HepG2 (cell line): ENCODE results near the gene ATRIP. TPM values are rescaled to one million over a fixed set of nuclear protein-coding genes. Genes with fewer than 3 reads are reported as not detected.

ENCODE experiments used
- BRF2 ChIP-seq: sonication (generic); formaldehyde crosslinking; IDR thresholded peaks from 2 replicates; pipeline ENCODE4 v1.8.1; 2022; ENCODE audit warnings: mild to moderate bottlenecking, missing genetic modification reagents
- E2F2 ChIP-seq: sonication (generic); formaldehyde crosslinking; IDR thresholded peaks from 2 replicates; pipeline ENCODE4 v1.4.0; 2020; ENCODE audit warnings: missing genetic modification reagents, borderline replicate concordance
- ETV5 ChIP-seq: IDR thresholded peaks from 2 replicates; pipeline ENCODE4 v1.6.1; 2018; ENCODE audit warnings: missing biosample characterization, missing genetic modification reagents, inconsistent platforms, borderline replicate concordance
- HNF4G ChIP-seq, 2 experiments: sonication (generic) in 1 of 2; formaldehyde crosslinking in 1 of 2; IDR thresholded peaks; 2 replicates each; pipeline versions ENCODE4 v1.4.0 to v1.6.1; 2011 to 2020; ENCODE audit warnings: borderline replicate concordance in 2 of 2, low read depth in 2 of 2, mild to moderate bottlenecking in 2 of 2, low read length in 1 of 2, missing genetic modification reagents in 1 of 2, moderate library complexity in 1 of 2
- HNRNPK ChIP-seq: fragments of 200-400 bp; formaldehyde crosslinking; IDR thresholded peaks from 2 replicates; pipeline ENCODE4 v1.6.1; 2018; ENCODE audit warnings: low read length, low read depth, moderate library complexity, mild to moderate bottlenecking; ENCODE audit not compliant: poor library complexity, severe bottlenecking
- JUND ChIP-seq: sonication (generic); formaldehyde crosslinking; IDR thresholded peaks from 2 replicates; pipeline ENCODE4 v1.8.0; 2022; ENCODE audit warnings: mild to moderate bottlenecking, missing genetic modification reagents
- MXI1 ChIP-seq: IDR thresholded peaks from 3 replicates; pipeline ENCODE4 v1.6.1; 2012; ENCODE audit warnings: low read depth, low read length, inconsistent platforms, borderline replicate concordance
- PATZ1 ChIP-seq: sonication (generic); formaldehyde crosslinking; IDR thresholded peaks from 2 replicates; pipeline ENCODE4 v1.4.0; 2020; ENCODE audit warnings: missing genetic modification reagents
- POGZ ChIP-seq: sonication (generic); formaldehyde crosslinking; IDR thresholded peaks from 2 replicates; pipeline ENCODE4 v1.4.0; 2020; ENCODE audit warnings: mild to moderate bottlenecking, missing genetic modification reagents
- RAD21 ChIP-seq: fragments of 450-650 bp; formaldehyde crosslinking; IDR thresholded peaks from 2 replicates; pipeline ENCODE4 v1.5.0; 2020; ENCODE audit warnings: mild to moderate bottlenecking
- RBFOX2 ChIP-seq: fragments of 200-400 bp; formaldehyde crosslinking; IDR thresholded peaks from 2 replicates; pipeline ENCODE4 v1.6.1; 2017; ENCODE audit warnings: low read depth, mild to moderate bottlenecking, low read length
- RFX3 ChIP-seq: IDR thresholded peaks from 2 replicates; pipeline ENCODE4 v1.6.1; 2016; ENCODE audit warnings: missing biosample characterization, missing genetic modification reagents
- SP2 ChIP-seq: sonication (generic); formaldehyde crosslinking; IDR thresholded peaks from 2 replicates; pipeline ENCODE4 v1.5.1; 2020; ENCODE audit warnings: mild to moderate bottlenecking, missing genetic modification reagents
- TMF1 ChIP-seq: sonication (generic); formaldehyde crosslinking; IDR thresholded peaks from 2 replicates; pipeline ENCODE4 v1.8.1; 2022; ENCODE audit warnings: low read depth, missing genetic modification reagents
- ZBTB20 ChIP-seq: sonication (generic); formaldehyde crosslinking; IDR thresholded peaks from 2 replicates; pipeline ENCODE4 v1.8.1; 2023; ENCODE audit warnings: missing genetic modification reagents, low read depth, mild to moderate bottlenecking, borderline replicate concordance
- ZBTB21 ChIP-seq: sonication (generic); formaldehyde crosslinking; IDR thresholded peaks from 2 replicates; pipeline ENCODE4 v1.4.0; 2020; ENCODE audit warnings: missing genetic modification reagents
- ZFP36L1 ChIP-seq: sonication (generic); formaldehyde crosslinking; IDR thresholded peaks from 2 replicates; pipeline ENCODE4 v1.8.0; 2022; ENCODE audit warnings: mild to moderate bottlenecking, missing genetic modification reagents, moderate library complexity
- ZFX ChIP-seq: sonication (generic); formaldehyde crosslinking; IDR thresholded peaks from 2 replicates; pipeline ENCODE4 v1.4.0; 2020; ENCODE audit warnings: mild to moderate bottlenecking, low read depth, missing genetic modification reagents, moderate library complexity
- ZNF121 ChIP-seq: sonication (generic); formaldehyde crosslinking; IDR thresholded peaks from 2 replicates; pipeline ENCODE4 v1.5.0; 2020; ENCODE audit warnings: mild to moderate bottlenecking, missing genetic modification reagents
- ZNF704 ChIP-seq: sonication (generic); formaldehyde crosslinking; IDR thresholded peaks from 2 replicates; pipeline ENCODE4 v1.8.1; 2023; ENCODE audit warnings: mild to moderate bottlenecking, inconsistent platforms, moderate library complexity, missing genetic modification reagents, borderline replicate concordance
- ZNF709 ChIP-seq: sonication (generic); formaldehyde crosslinking; IDR thresholded peaks from 2 replicates; pipeline ENCODE4 v1.5.0; 2020; ENCODE audit warnings: mild to moderate bottlenecking, missing genetic modification reagents
- ZNF816 ChIP-seq: sonication (generic); formaldehyde crosslinking; IDR thresholded peaks from 2 replicates; pipeline ENCODE4 v1.8.0; 2022; ENCODE audit warnings: missing genetic modification reagents, mild to moderate bottlenecking, borderline replicate concordance
- polyA plus RNA-seq, 8 experiments: library from polyadenylated mRNA; depleted of rRNA in 3 of 8; stranded (reverse) in 7 of 8; unstranded in 1 of 8; fragments of >200 nt; fragmentation: Illumina TruSeq in 4 of 8; extraction: Trizol in 4 of 8; gene quantifications; 2 replicates each; pipeline versions ENCODE4 v1.2.1 to v1.2.3, GENCODE V29; 2011 to 2016; ENCODE audit warnings: low read depth in 4 of 8, missing spikeins in 1 of 8, mixed read lengths in 1 of 8; ENCODE audit not compliant: insufficient read depth in 1 of 8
- total RNA-seq, 5 experiments: library from RNA; depleted of rRNA; stranded (reverse); fragments of >200 nt; fragmentation: Illumina TruSeq; extraction: Trizol; gene quantifications; 2 replicates each; pipeline ENCODE4 v1.2.3, GENCODE V29; 2016; ENCODE audit warnings: low read depth in 1 of 5

The ATRIP gene
- total and polyA plus RNA-seq, 2 of the 13 experiments (the other 11 are each of a cell fraction or from before 2014, with no cell fraction given), result 5.1 to 12.5 TPM

GRCh38 chr3:48429317-48429959 is 17.1 kb upstream of the ATRIP start (continued):
- TF ChIP-seq BRF2 (CRISPR knock-in tag), result 0 out of 2 replicates have a peak, but pooled peaks have one; percentile 8
- peak; percentile 23; the same call in 1 of the 2 replicates for TF ChIP-seq TMF1 (CRISPR knock-in tag)
- TF ChIP-seq E2F2, result 0 out of 2 replicates have a peak, but pooled peaks have one; percentile 16
- peak; percentile 44 for TF ChIP-seq ETV5 (CRISPR knock-in tag)
- TF ChIP-seq ZBTB20 (CRISPR knock-in tag), result no peak
- TF ChIP-seq ZFP36L1, result 0 out of 2 replicates have a peak, but pooled peaks have one; percentile 5
- no peak for TF ChIP-seq ZNF816
- TF ChIP-seq JUND (CRISPR knock-in tag), result no peak
- peak; percentile 84 for TF ChIP-seq RFX3 (CRISPR knock-in tag)
- TF ChIP-seq ZBTB21 (CRISPR knock-in tag), result no peak
- TF ChIP-seq HNF4G (IDR thresholded peaks at IDR 0.05; ENCODE audit: borderline replicate concordance, low read depth, low read length), result peak; percentile 23; the same call in 1 of the 2 replicates
- no peak for TF ChIP-seq HNF4G (CRISPR knock-in tag; IDR thresholded peaks at IDR 0.05; ENCODE audit: borderline replicate concordance, low read depth)
- TF ChIP-seq HNRNPK, result peak; percentile 81
- peak; percentile 60; the same call in 1 of the 2 replicates for TF ChIP-seq SP2 (CRISPR knock-in tag)
- no peak for TF ChIP-seq ZFX (CRISPR knock-in tag)
- 0 out of 2 replicates have a peak, but pooled peaks have one; percentile 33 for TF ChIP-seq ZNF704 (CRISPR knock-in tag)
- TF ChIP-seq PATZ1 (CRISPR knock-in tag), result peak; percentile 92
- TF ChIP-seq MXI1, result 0 out of 3 replicates have a peak, but pooled peaks have one; percentile 34
- peak; percentile 40 for TF ChIP-seq RAD21 (CRISPR knock-in tag)
- no peak for TF ChIP-seq POGZ
- TF ChIP-seq ZNF709 (CRISPR knock-in tag), result peak; percentile 87
- TF ChIP-seq RBFOX2, result peak; percentile 94
- no peak for TF ChIP-seq ZNF121
